Measurements from ENCODE around the gene CORT.

- TF ChIP-seq ZNF121 (CRISPR knock-in tag; IDR thresholded peaks at IDR 0.05) (no peak), PREB (CRISPR knock-in tag; IDR thresholded peaks at IDR 0.05; ENCODE audit: borderline replicate concordance) (no peak), CTCF (IDR thresholded peaks at IDR 0.05) (no peak)
Measured at GRCh38 chr1:10424034-10424433, 25.8 kb upstream of the CORT start.

Data from WTC11 (cell line).